Neural progenitor cell (in vitro differentiated cells): ENCODE results near the gene UFC1.

Experiments used
- EZH2phosphoT487 ChIP-seq: fragments of 200-600 bp; sonication (generic); IDR thresholded peaks from 2 replicates; pipeline ENCODE4 v1.6.1; 2017; ENCODE audit warnings: antibody characterized with exemption
- TF ChIP-seq, protein P1 (sequence below): fragments of 200-600 bp; sonication (generic); IDR thresholded peaks from 2 replicates; pipeline ENCODE4 v1.5.1; 2017; ENCODE audit warnings: antibody characterized with exemption, mild to moderate bottlenecking

DNA sequence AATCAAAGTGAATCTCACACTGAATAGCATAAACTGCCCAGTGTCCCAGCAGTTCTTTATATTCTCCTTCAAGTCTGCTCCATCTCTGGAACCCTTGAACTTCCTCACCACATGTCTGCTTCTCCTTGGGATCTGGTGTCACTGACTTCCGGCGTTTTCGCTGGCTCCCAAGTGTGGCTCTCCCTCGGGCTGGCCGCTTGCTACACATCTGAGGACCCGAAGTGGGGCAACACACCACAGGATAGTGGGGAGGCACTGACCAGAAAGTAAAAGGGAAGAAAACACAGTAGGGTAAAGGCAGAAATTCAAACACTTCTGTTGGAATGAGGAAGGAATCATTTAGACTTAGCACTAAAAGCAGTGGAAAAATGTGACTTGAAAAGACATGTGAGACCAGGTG, 30.8 kb upstream of the UFC1 start:
- TF ChIP-seq, protein P1, sequence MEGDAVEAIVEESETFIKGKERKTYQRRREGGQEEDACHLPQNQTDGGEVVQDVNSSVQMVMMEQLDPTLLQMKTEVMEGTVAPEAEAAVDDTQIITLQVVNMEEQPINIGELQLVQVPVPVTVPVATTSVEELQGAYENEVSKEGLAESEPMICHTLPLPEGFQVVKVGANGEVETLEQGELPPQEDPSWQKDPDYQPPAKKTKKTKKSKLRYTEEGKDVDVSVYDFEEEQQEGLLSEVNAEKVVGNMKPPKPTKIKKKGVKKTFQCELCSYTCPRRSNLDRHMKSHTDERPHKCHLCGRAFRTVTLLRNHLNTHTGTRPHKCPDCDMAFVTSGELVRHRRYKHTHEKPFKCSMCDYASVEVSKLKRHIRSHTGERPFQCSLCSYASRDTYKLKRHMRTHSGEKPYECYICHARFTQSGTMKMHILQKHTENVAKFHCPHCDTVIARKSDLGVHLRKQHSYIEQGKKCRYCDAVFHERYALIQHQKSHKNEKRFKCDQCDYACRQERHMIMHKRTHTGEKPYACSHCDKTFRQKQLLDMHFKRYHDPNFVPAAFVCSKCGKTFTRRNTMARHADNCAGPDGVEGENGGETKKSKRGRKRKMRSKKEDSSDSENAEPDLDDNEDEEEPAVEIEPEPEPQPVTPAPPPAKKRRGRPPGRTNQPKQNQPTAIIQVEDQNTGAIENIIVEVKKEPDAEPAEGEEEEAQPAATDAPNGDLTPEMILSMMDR, result no peak
- TF ChIP-seq EZH2phosphoT487, result no peak
